HCT116 (cell line): ENCODE data around the gene ZNF524. TPM values are rescaled to one million over a fixed set of nuclear protein-coding genes. Genes with fewer than 3 reads are reported as not detected.
A peak's percentile ranks its signal among the peaks of the same experiment; 100 is the strongest.

ENCODE experiments used
- ATAC-seq: fragments of 200-7000 bp; cut with Tn5 transposase; 2 replicates; pipeline ENCODE4 v1.9.1; 2020; ENCODE audit warnings: mild to moderate bottlenecking, moderate library complexity
- BruUV-seq: library from RNA; stranded (reverse); fragments of 400-500 nt; replicated peaks from 2 replicates; lab custom pipeline; 2021; lab: Mats Ljungman, UMichigan
- CTCF ChIA-PET: fragments of 300-600 bp; sonication (Branson Sonifier 250); formaldehyde crosslinking; loops from one replicate; lab custom pipeline; 2021; ENCODE audit warnings: antibody characterized with exemption; lab: Charles Lee
- POLR2A ChIA-PET: fragments of 300-600, 350-600 bp; sonication (Branson Sonifier 250); formaldehyde crosslinking; loops from one replicate; lab custom pipeline; 2021; ENCODE audit warnings: antibody characterized with exemption; lab: Charles Lee
- RAD21 ChIA-PET, 2 experiments: fragments of 300-600 bp; sonication (Branson Sonifier 250); formaldehyde crosslinking; loops; one replicate each; lab custom pipeline; 2023; ENCODE audit warnings: low total read pairs in 2 of 2; ENCODE audit not compliant: uncharacterized antibody in 2 of 2, unreplicated experiment in 2 of 2, low non-redundant PET in 1 of 2; lab: Charles Lee
- DNase-seq: peaks from one replicate; pipeline ENCODE4 v3.0.0-alpha.2; 2010; ENCODE audit warnings: low read depth, low spot score
- H2AFZ ChIP-seq: fragments of 200-600 bp; shearing (Covaris generic), sonication (generic); 2 replicates; pipeline ENCODE4 v1.6.1; 2017; ENCODE audit warnings: low read depth, mixed run types, mixed read lengths, antibody characterized with exemption, low read length; ENCODE audit not compliant: poor library complexity, severe bottlenecking
- H3K27ac ChIP-seq: 2 replicates; pipeline ENCODE4 v1.5.1; 2012; ENCODE audit warnings: low read depth, low read length
- H3K27me3 ChIP-seq: fragments of 200-600 bp; sonication (generic); 2 replicates; pipeline ENCODE4 v1.6.1; 2016; ENCODE audit warnings: mixed run types, low read length, mixed read lengths; ENCODE audit not compliant: insufficient read depth
- H3K36me3 ChIP-seq, 2 experiments: fragments of 200-500 bp in 1 of 2; fragments of 200-600 bp in 1 of 2; sonication (Bioruptor generic) in 1 of 2; sonication (generic) in 1 of 2; 2 replicates each; pipeline versions ENCODE4 v1.5.1 to v1.6.1; 2014 to 2016; ENCODE audit warnings: low read length in 2 of 2, inconsistent platforms in 1 of 2, mixed read lengths in 1 of 2, mixed run types in 1 of 2; ENCODE audit not compliant: insufficient read depth in 2 of 2, control insufficient read depth in 1 of 2
- H3K4me1 ChIP-seq, 2 experiments: fragments of 200-600 bp in 1 of 2; sonication (generic) in 1 of 2; 2 replicates each; pipeline versions ENCODE4 v1.5.1 to v1.6.1; 2012 to 2017; ENCODE audit warnings: low read length in 2 of 2, inconsistent platforms in 1 of 2, mild to moderate bottlenecking in 1 of 2, mixed read lengths in 1 of 2, mixed run types in 1 of 2, moderate library complexity in 1 of 2; ENCODE audit not compliant: insufficient read depth in 2 of 2, control insufficient read depth in 1 of 2
- H3K4me2 ChIP-seq: fragments of 200-600 bp; sonication (generic); 2 replicates; pipeline ENCODE4 v1.6.1; 2017; ENCODE audit warnings: mixed run types, low read length, mixed read lengths
- H3K4me3 ChIP-seq, 2 experiments: fragments of 200-600 bp in 1 of 2; sonication (generic) in 1 of 2; replicated peaks in 1 of 2; 2 replicates each; pipeline ENCODE4 v1.5.1; 2011 to 2016; ENCODE audit warnings: low read length in 2 of 2, control low read depth in 1 of 2, low read depth in 1 of 2, mild to moderate bottlenecking in 1 of 2, mixed read lengths in 1 of 2, mixed run types in 1 of 2
- H3K79me2 ChIP-seq: fragments of 200-600 bp; sonication (generic); 2 replicates; pipeline ENCODE4 v1.6.1; 2017; ENCODE audit warnings: mild to moderate bottlenecking, mixed run types, low read length, moderate library complexity, mixed read lengths; ENCODE audit not compliant: insufficient read depth
- H3K9ac ChIP-seq: fragments of 200-600 bp; sonication (generic); 2 replicates; pipeline ENCODE4 v1.6.1; 2016; ENCODE audit warnings: low read length, mixed read lengths
- H3K9me2 ChIP-seq: fragments of 200-600 bp; sonication (generic), shearing (Covaris generic); 2 replicates; pipeline ENCODE4 v1.6.1; 2017; ENCODE audit warnings: mixed run types, mild to moderate bottlenecking, moderate library complexity; ENCODE audit not compliant: insufficient read depth
- H3K9me3 ChIP-seq, 2 experiments: fragments of 200-500 bp in 1 of 2; fragments of 200-600 bp in 1 of 2; sonication (Bioruptor generic) in 1 of 2; sonication (generic) in 1 of 2; 2 replicates each; pipeline ENCODE4 v1.6.1; 2014 to 2017; ENCODE audit warnings: low read length in 2 of 2, mixed read lengths in 2 of 2, inconsistent platforms in 1 of 2, low read depth in 1 of 2, mild to moderate bottlenecking in 1 of 2, mixed run types in 1 of 2, moderate library complexity in 1 of 2; ENCODE audit not compliant: control insufficient read depth in 1 of 2, insufficient read depth in 1 of 2
- H4K20me1 ChIP-seq: fragments of 200-600 bp; sonication (generic), shearing (Covaris generic); 2 replicates; pipeline ENCODE4 v1.6.1; 2017; ENCODE audit warnings: mixed run types, mild to moderate bottlenecking, moderate library complexity; ENCODE audit not compliant: insufficient read depth
- ATF3 ChIP-seq: IDR thresholded peaks from 2 replicates; pipeline ENCODE4 v1.6.1; 2012
- CBX3 ChIP-seq: IDR thresholded peaks from 2 replicates; pipeline ENCODE4 v1.6.1; 2012; ENCODE audit warnings: low read depth
- EGR1 ChIP-seq: IDR thresholded peaks from 2 replicates; pipeline ENCODE4 v1.6.1; 2012; ENCODE audit warnings: low read depth
- JUND ChIP-seq: IDR thresholded peaks from 2 replicates; pipeline ENCODE4 v1.6.1; 2012
- MAX ChIP-seq: IDR thresholded peaks from 2 replicates; pipeline ENCODE4 v1.6.1; 2012
- POLR2A ChIP-seq: IDR thresholded peaks from 2 replicates; pipeline ENCODE4 v1.7.0; 2011; ENCODE audit warnings: borderline replicate concordance; ENCODE audit not compliant: insufficient read depth, insufficient read length; ENCODE audit errors: extremely low read depth
- POLR2AphosphoS5 ChIP-seq: IDR thresholded peaks from 2 replicates; pipeline ENCODE4 v1.6.1; 2011; ENCODE audit warnings: mild to moderate bottlenecking, low read depth, low read length, moderate library complexity
- SIN3A ChIP-seq: IDR thresholded peaks from 2 replicates; pipeline ENCODE4 v1.6.1; 2012; ENCODE audit warnings: low read depth
- SP1 ChIP-seq: IDR thresholded peaks from 2 replicates; pipeline ENCODE4 v1.6.1; 2012; ENCODE audit warnings: low read depth
- SRF ChIP-seq: IDR thresholded peaks from 2 replicates; pipeline ENCODE4 v1.6.1; 2012; ENCODE audit warnings: low read depth
- YY1 ChIP-seq: IDR thresholded peaks from 2 replicates; pipeline ENCODE4 v1.6.1; 2011; ENCODE audit warnings: low read length, low read depth, moderate library complexity, mild to moderate bottlenecking; ENCODE audit not compliant: insufficient replicate concordance; ENCODE audit errors: extremely low read depth
- ZNF274 ChIP-seq: fragments of 200-500 bp; sonication (Bioruptor generic); IDR thresholded peaks from 2 replicates; pipeline ENCODE4 v1.6.1; 2014; ENCODE audit warnings: mild to moderate bottlenecking, low read depth, low read length, inconsistent platforms
- intact Hi-C: fragments of 100-400 bp; cut with micrococcal nuclease; formaldehyde crosslinking; loops from 2 replicates; pipeline ENCODE4 v1.10.0; 2022
- total RNA-seq: library from RNA; stranded (reverse); gene quantifications from one replicate; pipeline ENCODE4 v1.2.1, GENCODE V29; 2021; ENCODE audit not compliant: unreplicated experiment
- TF ChIP-seq, protein P1 (sequence below): IDR thresholded peaks from 2 replicates; pipeline ENCODE4 v1.6.1; 2012; ENCODE audit warnings: low read depth

ZNF524 gene
- total RNA-seq, 1 experiment from 2014 or later, result 17.2 TPM

DNA sequence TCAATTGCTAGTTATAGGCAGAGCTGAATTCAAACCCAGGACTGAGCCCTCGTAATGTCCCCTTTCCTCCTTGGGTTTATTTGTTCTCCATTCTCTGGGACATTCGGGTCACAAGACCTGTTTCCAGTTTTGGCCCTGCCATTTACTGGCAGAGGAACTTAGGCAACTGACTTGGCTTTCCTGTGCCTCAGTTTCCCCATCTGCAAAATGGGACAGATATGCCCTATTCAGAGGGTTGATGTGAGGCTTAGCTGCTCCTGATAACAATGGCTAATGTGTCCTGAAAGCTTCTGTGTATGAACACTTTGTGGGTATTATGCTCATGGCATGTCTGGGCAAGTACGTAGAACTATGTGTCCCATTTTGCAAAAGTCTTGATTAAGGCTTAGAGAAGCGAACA lies 996 bp downstream of the ZNF524 start (continued):
- TF ChIP-seq SP1 (no peak), YY1 (no peak), EGR1 (no peak)

GRCh38 chr19:55602104-55603001 lies 2.3 kb downstream of the ZNF524 start:
- CTCF ChIA-PET, result no interaction called here
- intact Hi-C loops, result no loop called here
- Histone ChIP-seq H3K4me3 (no peak overlapping the region), H3K4me1 (peaks cover 33 to 55% of the 10 kb centered on the region in 2 experiments), H3K4me2 (no peak overlapping the region), H3K27ac (peak overlapping the region; percentile 83; the same call in 1 of the 2 replicates), H3K79me2 (peaks cover 20% of the 10 kb centered on the region), H3K9ac (no peak overlapping the region), H3K9me3 (no peaks in the 10 kb centered on the region), H3K36me3 (peaks cover 0 to 3% of the 10 kb centered on the region in 2 experiments; a peak in 2 of 4 replicates), H2AFZ (no peak overlapping the region), H4K20me1 (no peaks in the 10 kb centered on the region), H3K9me2 (no peaks in the 10 kb centered on the region), H3K27me3 (no peaks in the 10 kb centered on the region)
- no peak for DNase-seq
- BruUV-seq, result no TSS peak
- TF ChIP-seq SP1 (no peak), POLR2A (no peak), ZNF274 (no peak), CBX3 (no peak), EGR1 (no peak)
- POLR2A ChIA-PET, result no interaction called here
- no peak for ATAC-seq
- RAD21 ChIA-PET, result no interaction called here

DNA sequence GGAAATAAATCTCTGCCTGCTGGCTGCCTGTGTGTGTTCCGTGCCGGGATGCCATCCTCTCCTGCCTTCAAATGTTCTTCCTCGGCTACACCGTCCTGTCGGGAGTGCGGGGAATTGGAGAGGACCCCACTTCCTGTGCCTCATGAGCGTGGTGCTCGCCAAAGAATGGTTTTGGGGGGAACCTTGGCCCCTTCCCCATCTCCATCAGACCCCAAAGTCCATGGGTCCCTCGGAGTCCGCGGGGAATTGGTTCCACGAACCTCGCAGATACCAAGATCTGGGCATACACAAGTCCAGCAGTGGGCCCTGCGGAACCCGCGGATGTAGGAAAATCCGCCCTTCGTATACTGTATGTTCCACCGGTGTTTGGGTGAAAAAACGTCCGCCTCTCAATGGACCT lies 3.0 kb downstream of the ZNF524 start:
- peaks cover 4 to 6% of the 10 kb centered on the region in 2 experiments; a peak in 2 of 4 replicates for H3K36me3 ChIP-seq
- ChIA-PET RAD21 (no interaction called here), CTCF (no interaction called here), POLR2A (no interaction called here)
- H3K9me3 ChIP-seq, result no peaks in the 10 kb centered on the region
- H3K27me3 ChIP-seq, result no peaks in the 10 kb centered on the region
- no peak overlapping the region for H2AFZ ChIP-seq
- peaks cover 28% of the 10 kb centered on the region for H3K79me2 ChIP-seq
- H3K9ac ChIP-seq, result no peak overlapping the region
- DNase-seq (no peak), ATAC-seq (no peak)
- H4K20me1 ChIP-seq, result no peaks in the 10 kb centered on the region
- no peak overlapping the region; the same call in 1 of the 2 replicates for H3K4me2 ChIP-seq
- H3K4me3 ChIP-seq, result no peak overlapping the region
- intact Hi-C loops, result no loop called here
- H3K4me1 ChIP-seq, result peaks cover 31 to 53% of the 10 kb centered on the region in 2 experiments
- BruUV-seq, result no TSS peak
- peak overlapping the region; percentile 15; the same call in 1 of the 2 replicates for H3K27ac ChIP-seq
- H3K9me2 ChIP-seq, result no peaks in the 10 kb centered on the region
- no peak for TF ChIP-seq POLR2AphosphoS5
- TF ChIP-seq JUND, result no peak
- no peak for TF ChIP-seq SRF
- TF ChIP-seq MAX, result no peak
- no peak for TF ChIP-seq ZNF274
- TF ChIP-seq, protein P1, sequence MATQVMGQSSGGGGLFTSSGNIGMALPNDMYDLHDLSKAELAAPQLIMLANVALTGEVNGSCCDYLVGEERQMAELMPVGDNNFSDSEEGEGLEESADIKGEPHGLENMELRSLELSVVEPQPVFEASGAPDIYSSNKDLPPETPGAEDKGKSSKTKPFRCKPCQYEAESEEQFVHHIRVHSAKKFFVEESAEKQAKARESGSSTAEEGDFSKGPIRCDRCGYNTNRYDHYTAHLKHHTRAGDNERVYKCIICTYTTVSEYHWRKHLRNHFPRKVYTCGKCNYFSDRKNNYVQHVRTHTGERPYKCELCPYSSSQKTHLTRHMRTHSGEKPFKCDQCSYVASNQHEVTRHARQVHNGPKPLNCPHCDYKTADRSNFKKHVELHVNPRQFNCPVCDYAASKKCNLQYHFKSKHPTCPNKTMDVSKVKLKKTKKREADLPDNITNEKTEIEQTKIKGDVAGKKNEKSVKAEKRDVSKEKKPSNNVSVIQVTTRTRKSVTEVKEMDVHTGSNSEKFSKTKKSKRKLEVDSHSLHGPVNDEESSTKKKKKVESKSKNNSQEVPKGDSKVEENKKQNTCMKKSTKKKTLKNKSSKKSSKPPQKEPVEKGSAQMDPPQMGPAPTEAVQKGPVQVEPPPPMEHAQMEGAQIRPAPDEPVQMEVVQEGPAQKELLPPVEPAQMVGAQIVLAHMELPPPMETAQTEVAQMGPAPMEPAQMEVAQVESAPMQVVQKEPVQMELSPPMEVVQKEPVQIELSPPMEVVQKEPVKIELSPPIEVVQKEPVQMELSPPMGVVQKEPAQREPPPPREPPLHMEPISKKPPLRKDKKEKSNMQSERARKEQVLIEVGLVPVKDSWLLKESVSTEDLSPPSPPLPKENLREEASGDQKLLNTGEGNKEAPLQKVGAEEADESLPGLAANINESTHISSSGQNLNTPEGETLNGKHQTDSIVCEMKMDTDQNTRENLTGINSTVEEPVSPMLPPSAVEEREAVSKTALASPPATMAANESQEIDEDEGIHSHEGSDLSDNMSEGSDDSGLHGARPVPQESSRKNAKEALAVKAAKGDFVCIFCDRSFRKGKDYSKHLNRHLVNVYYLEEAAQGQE, result no peak
- no peak for TF ChIP-seq ATF3
- no peak for TF ChIP-seq SIN3A
- TF ChIP-seq EGR1, result no peak
- TF ChIP-seq SP1, result no peak
- TF ChIP-seq YY1, result no peak
